Activated CD8-positive, alpha-beta T cell treated with anti-CD3 and anti-CD28 coated beads for 36 hours (primary cell): ENCODE data around the gene NOSTRIN. TPM values are rescaled to one million over a fixed set of nuclear protein-coding genes. Genes with fewer than 3 reads are reported as not detected.

Source experiments
- ATAC-seq: fragments of 200-7000 bp; cut with Tn5 transposase; one replicate; pipeline ENCODE4 v1.10.0; 2021; ENCODE audit warnings: mild to moderate bottlenecking, moderate library complexity
- CTCF ChIA-PET: fragments of 350-600 bp; sonication (Branson Sonifier 250); formaldehyde crosslinking; loops from one replicate; lab custom pipeline; 2021; ENCODE audit warnings: antibody characterized with exemption; lab: Charles Lee
- POLR2A ChIA-PET: fragments of 350-600 bp; sonication (Branson Sonifier 250); formaldehyde crosslinking; loops from one replicate; lab custom pipeline; 2021; ENCODE audit warnings: antibody characterized with exemption; lab: Charles Lee
- DNase-seq: peaks from one replicate; pipeline ENCODE4 v3.0.0-alpha.2; 2020
- H3K27ac Mint-ChIP-seq: one replicate; pipeline ENCODE4 v1.8.0; 2021; ENCODE audit warnings: mild to moderate bottlenecking, mixed read lengths
- H3K27me3 Mint-ChIP-seq: one replicate; pipeline ENCODE4 v1.8.0; 2021; ENCODE audit warnings: mixed read lengths
- H3K36me3 Mint-ChIP-seq: one replicate; pipeline ENCODE4 v1.8.0; 2021; ENCODE audit warnings: low read depth, mixed read lengths
- H3K4me1 Mint-ChIP-seq: one replicate; pipeline ENCODE4 v1.8.0; 2021; ENCODE audit warnings: low read depth, mixed read lengths
- H3K4me3 Mint-ChIP-seq: one replicate; pipeline ENCODE4 v1.8.0; 2021; ENCODE audit warnings: mild to moderate bottlenecking, moderate library complexity, mixed read lengths
- H3K9me3 Mint-ChIP-seq: one replicate; pipeline ENCODE4 v1.8.0; 2021; ENCODE audit warnings: mixed read lengths
- CTCF ChIP-seq: fragments of 200-600 bp; IDR thresholded peaks from one replicate; pipeline ENCODE4 v1.8.0; 2022; ENCODE audit warnings: antibody characterized with exemption, mild to moderate bottlenecking
- intact Hi-C: fragments of 100-400 bp; cut with micrococcal nuclease; formaldehyde crosslinking; loops from one replicate; pipeline ENCODE4 v1.10.0; 2022
- total RNA-seq, 2 experiments: library from RNA; stranded (reverse); gene quantifications; one replicate each; pipeline ENCODE4 v1.2.3, GENCODE V29; 2021

The NOSTRIN gene
- total RNA-seq, 2 experiments from 2014 or later: not detected

GRCh38 chr2:168819050-168819715 lies 16.7 kb downstream of the NOSTRIN start:
- H3K27ac Mint-ChIP-seq: no peak overlapping the region
- CTCF ChIA-PET: interaction anchor here (1.1 kb wide), 1 partner anchor 10 kb away, joined by 3 read pairs; no protein-coding TSS in a partner anchor
- no peak for TF ChIP-seq CTCF
- DNase-seq: no peak
- H3K36me3 Mint-ChIP-seq: no peaks in the 10 kb centered on the region
- no peak for ATAC-seq
- POLR2A ChIA-PET: no interaction called here
- H3K4me1 Mint-ChIP-seq: no peaks in the 10 kb centered on the region
- no peaks in the 10 kb centered on the region for H3K27me3 Mint-ChIP-seq
- no peaks in the 10 kb centered on the region for H3K9me3 Mint-ChIP-seq
- intact Hi-C loops: no loop called here
- no peak overlapping the region for H3K4me3 Mint-ChIP-seq

GRCh38 chr2:168819829-168820489 lies 17.5 kb downstream of the NOSTRIN start:
- Mint-ChIP-seq H3K4me1 (no peaks in the 10 kb centered on the region), H3K4me3 (no peak overlapping the region), H3K36me3 (no peaks in the 10 kb centered on the region), H3K9me3 (no peaks in the 10 kb centered on the region), H3K27me3 (no peaks in the 10 kb centered on the region), H3K27ac (no peak overlapping the region)
- TF ChIP-seq CTCF: no peak
- DNase-seq (no peak), ATAC-seq (no peak)
- intact Hi-C loops: no loop called here
- ChIA-PET CTCF (no interaction called here), POLR2A (no interaction called here)

GRCh38 chr2:168821577-168821976 lies 19.1 kb downstream of the NOSTRIN start:
- TF ChIP-seq CTCF: no peak
- CTCF ChIA-PET: no interaction called here
- no peak for ATAC-seq
- Mint-ChIP-seq H3K4me3 (no peak overlapping the region), H3K36me3 (no peaks in the 10 kb centered on the region), H3K4me1 (no peaks in the 10 kb centered on the region), H3K9me3 (no peaks in the 10 kb centered on the region), H3K27ac (no peak overlapping the region), H3K27me3 (no peaks in the 10 kb centered on the region)
- POLR2A ChIA-PET: interaction anchor here (1.0 kb wide), 1 partner anchor 10 kb away, joined by 4 read pairs; no protein-coding TSS in a partner anchor
- intact Hi-C loops: no loop called here
- no peak for DNase-seq

GRCh38 chr2:168821992-168822391 lies 19.6 kb downstream of the NOSTRIN start:
- H3K36me3 Mint-ChIP-seq: no peaks in the 10 kb centered on the region
- H3K27me3 Mint-ChIP-seq: no peaks in the 10 kb centered on the region
- ChIA-PET CTCF (no interaction called here), POLR2A (no interaction called here)
- H3K4me3 Mint-ChIP-seq: no peak overlapping the region
- ATAC-seq: no peak
- no peak for TF ChIP-seq CTCF
- no peak overlapping the region for H3K27ac Mint-ChIP-seq
- intact Hi-C loops: no loop called here
- no peak for DNase-seq
- H3K9me3 Mint-ChIP-seq: no peaks in the 10 kb centered on the region
- H3K4me1 Mint-ChIP-seq: no peaks in the 10 kb centered on the region

GRCh38 chr2:168825126-168825525 lies 22.7 kb downstream of the NOSTRIN start:
- POLR2A ChIA-PET: no interaction called here

More at GRCh38 chr2:168825126-168825525, 22.7 kb downstream of the NOSTRIN start:
- Mint-ChIP-seq H3K4me1 (no peaks in the 10 kb centered on the region), H3K4me3 (no peak overlapping the region), H3K27ac (no peak overlapping the region), H3K27me3 (no peaks in the 10 kb centered on the region), H3K36me3 (no peaks in the 10 kb centered on the region), H3K9me3 (no peaks in the 10 kb centered on the region)
- CTCF ChIA-PET: no interaction called here
- DNase-seq: no peak
- ATAC-seq: no peak
- intact Hi-C loops: no loop called here
- no peak for TF ChIP-seq CTCF
